Mesendoderm (in vitro differentiated cells): ENCODE data around the gene DCHS1.

Experiments
- DNase-seq: peaks from one replicate; pipeline ENCODE4 v3.0.0; 2013
- H2AK5ac ChIP-seq: 2 replicates; pipeline ENCODE4 v1.6.1; 2013; ENCODE audit warnings: low read length, inconsistent platforms
- H2BK120ac ChIP-seq: 2 replicates; pipeline ENCODE4 v1.6.1; 2013; ENCODE audit warnings: low read depth, mild to moderate bottlenecking, low read length, moderate library complexity, mixed read lengths
- H2BK15ac ChIP-seq: replicated peaks from 2 replicates; pipeline ENCODE4 v1.6.1; 2013; ENCODE audit warnings: low read depth, mild to moderate bottlenecking, moderate library complexity
- H2BK5ac ChIP-seq: 2 replicates; pipeline ENCODE4 v1.6.1; 2013; ENCODE audit warnings: low read length, inconsistent platforms
- H3K18ac ChIP-seq: 2 replicates; pipeline ENCODE4 v1.6.1; 2013; ENCODE audit warnings: mild to moderate bottlenecking, low read length, mixed read lengths
- H3K23ac ChIP-seq: one replicate; pipeline ENCODE4 v1.6.1; 2013; ENCODE audit warnings: low read length
- H3K27ac ChIP-seq: 2 replicates; pipeline ENCODE4 v1.5.1; 2013; ENCODE audit warnings: low read depth, mild to moderate bottlenecking, inconsistent platforms, low read length, moderate library complexity
- H3K27me3 ChIP-seq: 2 replicates; pipeline ENCODE4 v1.6.1; 2013; ENCODE audit warnings: low read length, control low read depth, mild to moderate bottlenecking, inconsistent platforms; ENCODE audit not compliant: insufficient read depth, poor library complexity
- H3K36me3 ChIP-seq: 2 replicates; pipeline ENCODE4 v1.6.1; 2013; ENCODE audit warnings: low read length, inconsistent platforms; ENCODE audit not compliant: control insufficient read depth, insufficient read depth
- H3K4ac ChIP-seq: one replicate; pipeline ENCODE4 v1.6.1; 2013; ENCODE audit warnings: low read depth, mild to moderate bottlenecking, low read length, moderate library complexity
- H3K4me1 ChIP-seq: 2 replicates; pipeline ENCODE4 v1.6.1; 2013; ENCODE audit warnings: low read depth, low read length, inconsistent platforms; ENCODE audit not compliant: control insufficient read depth
- H3K4me2 ChIP-seq: 2 replicates; pipeline ENCODE4 v1.6.1; 2013; ENCODE audit warnings: low read length
- H3K4me3 ChIP-seq: 2 replicates; pipeline ENCODE4 v1.5.1; 2013; ENCODE audit warnings: mild to moderate bottlenecking, low read length
- H3K56ac ChIP-seq: one replicate; pipeline ENCODE4 v1.6.1; 2013; ENCODE audit warnings: low read length
- H3K79me1 ChIP-seq: 2 replicates; pipeline ENCODE4 v1.6.1; 2013; ENCODE audit warnings: low read length, inconsistent platforms
- H3K79me2 ChIP-seq: 2 replicates; pipeline ENCODE4 v1.6.1; 2013; ENCODE audit warnings: mild to moderate bottlenecking, low read length; ENCODE audit not compliant: control insufficient read depth, insufficient read depth
- H3K9ac ChIP-seq: 2 replicates; pipeline ENCODE4 v1.6.1; 2013; ENCODE audit warnings: low read length, inconsistent platforms
- H4K5ac ChIP-seq: one replicate; pipeline ENCODE4 v1.6.1; 2013; ENCODE audit warnings: low read length
- H4K8ac ChIP-seq: one replicate; pipeline ENCODE4 v1.6.1; 2013; ENCODE audit warnings: low read depth, mild to moderate bottlenecking, control low read depth, low read length, moderate library complexity
- WGBS: extraction: QIAGEN DNeasy Blood & Tissue Kit; methylation state at CpG from one replicate; pipeline ENCODE4 v1.1.7; 2013; ENCODE audit warnings: low lambda C conversion rate, missing lambda C conversion rate; ENCODE audit not compliant: insufficient coverage; ENCODE audit errors: extremely low coverage; 5-methylcytosine and 5-hydroxymethylcytosine counted together

DCHS1 gene

GRCh38 chr11:6640985-6641701 lies 14.5 kb downstream of the DCHS1 start:
- Histone ChIP-seq H3K4me3 (no peak overlapping the region), H4K5ac (no peak overlapping the region), H3K56ac (no peak overlapping the region), H3K27me3 (no peaks in the 10 kb centered on the region), H3K79me2 (no peaks in the 10 kb centered on the region), H3K27ac (no peak overlapping the region), H3K9ac (no peak overlapping the region), H3K79me1 (no peaks in the 10 kb centered on the region), H2BK120ac (no peak overlapping the region), H3K4me2 (no peak overlapping the region), H3K4me1 (no peaks in the 10 kb centered on the region), H3K4ac (no peak overlapping the region), H2BK15ac (no peak overlapping the region), H2AK5ac (no peak overlapping the region), H3K36me3 (no peaks in the 10 kb centered on the region), H3K18ac (no peak overlapping the region), H2BK5ac (no peak overlapping the region), H3K23ac (no peak overlapping the region), H4K8ac (no peak overlapping the region)
- DNase-seq, result no peak
- no CpG with 5 or more reads among the region's 26 CpGs for WGBS

DNA sequence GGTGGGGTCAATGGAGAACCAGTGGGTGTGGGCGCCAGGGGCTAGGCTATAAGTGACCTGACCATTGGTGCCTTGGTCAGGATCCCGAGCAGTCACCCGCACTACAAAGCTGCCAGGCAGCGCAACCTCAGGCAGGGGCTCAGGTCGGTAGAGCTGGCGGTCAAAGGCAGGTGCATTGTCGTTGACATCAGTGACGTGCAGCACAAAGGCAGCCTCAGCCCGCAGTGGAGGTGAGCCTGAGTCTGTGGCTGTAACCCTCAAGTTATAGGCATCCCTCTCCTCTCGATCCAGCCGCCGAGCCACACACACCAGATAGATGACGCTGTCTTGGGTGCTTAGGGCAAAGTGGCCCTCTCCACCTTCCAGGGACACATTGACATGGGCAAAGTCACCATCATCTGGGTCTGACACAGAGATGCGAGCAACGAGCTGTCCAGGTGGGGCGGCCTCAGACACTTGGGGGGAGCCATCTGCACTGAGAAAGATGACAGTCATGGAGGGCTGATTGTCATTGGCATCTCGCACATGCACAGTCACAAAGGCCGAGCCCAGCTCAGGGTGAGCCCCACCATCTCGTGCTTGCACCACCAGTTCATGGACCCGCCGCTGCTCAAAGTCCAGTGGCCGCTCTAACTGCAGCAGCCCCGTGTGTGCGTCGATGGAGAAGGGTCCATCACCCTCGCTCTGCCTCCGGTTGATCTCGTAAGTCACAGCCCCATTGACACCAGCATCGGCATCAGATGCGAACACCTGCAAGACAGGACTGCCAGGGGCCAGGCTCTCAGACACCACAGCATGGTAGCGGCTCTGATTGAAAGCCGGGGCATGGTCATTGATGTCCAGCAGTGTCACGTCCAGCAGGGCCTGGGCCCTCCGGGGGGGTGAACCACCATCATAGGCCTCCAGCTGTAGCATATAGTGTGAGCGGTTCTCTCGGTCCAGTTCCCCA lies 15.3 kb downstream of the DCHS1 start:
- H3K4ac ChIP-seq, result no peak overlapping the region
- no peak overlapping the region for H3K27ac ChIP-seq
- H4K8ac ChIP-seq, result no peak overlapping the region
- no peak overlapping the region for H3K18ac ChIP-seq
- H3K56ac ChIP-seq, result no peak overlapping the region
- H2BK5ac ChIP-seq, result no peak overlapping the region
- no peak overlapping the region for H4K5ac ChIP-seq
- no peak overlapping the region for H2BK120ac ChIP-seq
- no peaks in the 10 kb centered on the region for H3K79me1 ChIP-seq
- H2BK15ac ChIP-seq, result no peak overlapping the region
- WGBS, result no CpG with 5 or more reads among the region's 36 CpGs
- H3K23ac ChIP-seq, result no peak overlapping the region
- H3K27me3 ChIP-seq, result no peaks in the 10 kb centered on the region
- no peak for DNase-seq
- H3K9ac ChIP-seq, result no peak overlapping the region
- no peaks in the 10 kb centered on the region for H3K36me3 ChIP-seq
- H3K4me1 ChIP-seq, result no peaks in the 10 kb centered on the region
- H3K4me2 ChIP-seq, result no peak overlapping the region
- no peak overlapping the region for H3K4me3 ChIP-seq
- no peaks in the 10 kb centered on the region for H3K79me2 ChIP-seq
- no peak overlapping the region for H2AK5ac ChIP-seq

GRCh38 chr11:6638429-6638828 lies 17.2 kb downstream of the DCHS1 start:
- Histone ChIP-seq H2BK120ac (no peak overlapping the region), H2BK15ac (no peak overlapping the region), H3K36me3 (no peaks in the 10 kb centered on the region), H4K5ac (no peak overlapping the region), H3K56ac (no peak overlapping the region), H2AK5ac (no peak overlapping the region), H3K4me2 (no peak overlapping the region), H3K27me3 (no peaks in the 10 kb centered on the region), H2BK5ac (no peak overlapping the region), H3K4me1 (no peaks in the 10 kb centered on the region), H3K4me3 (no peak overlapping the region), H3K18ac (no peak overlapping the region), H3K23ac (no peak overlapping the region), H4K8ac (no peak overlapping the region), H3K79me2 (no peaks in the 10 kb centered on the region), H3K9ac (no peak overlapping the region), H3K79me1 (no peaks in the 10 kb centered on the region), H3K4ac (no peak overlapping the region), H3K27ac (no peak overlapping the region)
- WGBS, result no CpG with 5 or more reads among the region's 4 CpGs
- no peak for DNase-seq

- Histone ChIP-seq H3K79me1 (no peaks in the 10 kb centered on the region), H3K23ac (no peak overlapping the region), H3K4me2 (no peak overlapping the region), H4K8ac (no peak overlapping the region), H3K9ac (no peak overlapping the region), H2BK120ac (no peak overlapping the region), H3K27ac (no peak overlapping the region), H3K36me3 (no peaks in the 10 kb centered on the region), H4K5ac (no peak overlapping the region), H3K4ac (no peak overlapping the region), H3K4me1 (no peaks in the 10 kb centered on the region), H2BK15ac (no peak overlapping the region), H3K56ac (no peak overlapping the region), H2BK5ac (no peak overlapping the region), H2AK5ac (no peak overlapping the region), H3K79me2 (no peaks in the 10 kb centered on the region), H3K18ac (no peak overlapping the region), H3K4me3 (no peak overlapping the region), H3K27me3 (no peaks in the 10 kb centered on the region)
- WGBS, result no CpG with 5 or more reads among the region's 3 CpGs
- DNase-seq, result no peak
Measured at GRCh38 chr11:6637871-6638270, 17.7 kb downstream of the DCHS1 start.

DNA sequence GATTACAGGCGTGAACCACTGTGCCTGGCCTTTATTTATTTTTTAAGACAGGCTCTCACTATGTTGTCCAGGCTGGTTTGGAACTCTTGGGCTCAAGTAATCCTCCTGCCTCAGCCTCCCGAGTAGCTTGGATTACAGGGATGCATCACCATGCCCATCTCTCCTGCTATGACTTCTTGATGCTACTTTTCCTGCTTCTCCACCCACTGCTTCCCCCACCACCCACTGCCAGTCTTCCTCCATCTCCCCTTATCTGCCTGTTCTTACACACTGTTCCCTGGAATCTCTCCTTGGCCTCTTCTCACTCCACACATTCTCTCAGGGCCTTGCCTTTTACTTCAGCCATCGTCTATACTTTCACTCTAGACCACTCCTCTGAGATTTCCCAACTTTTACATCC lies 19.1 kb downstream of the DCHS1 start:
- Histone ChIP-seq H2BK15ac (no peak overlapping the region), H3K27ac (no peak overlapping the region), H4K8ac (no peak overlapping the region), H4K5ac (no peak overlapping the region), H3K79me1 (no peaks in the 10 kb centered on the region), H2BK120ac (no peak overlapping the region), H3K23ac (no peak overlapping the region), H3K4me3 (no peak overlapping the region), H2BK5ac (no peak overlapping the region), H3K4ac (no peak overlapping the region), H3K4me2 (no peak overlapping the region), H2AK5ac (no peak overlapping the region), H3K4me1 (no peaks in the 10 kb centered on the region), H3K18ac (no peak overlapping the region), H3K36me3 (no peaks in the 10 kb centered on the region), H3K79me2 (no peaks in the 10 kb centered on the region), H3K56ac (no peak overlapping the region), H3K27me3 (no peaks in the 10 kb centered on the region), H3K9ac (no peak overlapping the region)
- no CpG with 5 or more reads among the region's 3 CpGs for WGBS
- no peak for DNase-seq
